ENCODE results near the gene CEP78. TPM values are rescaled to one million over a fixed set of nuclear protein-coding genes. Genes with fewer than 3 reads are reported as not detected.

CEP78 gene
- total RNA-seq, 4 donors from 2014 or later, result 4.6 to 10.4 (median 7.4) TPM

- ATAC-seq (ENCODE audit: low FRiP score) (no peak), DNase-seq (ENCODE audit: low spot score) (no peak)
- no peak for TF ChIP-seq CTCF (IDR thresholded peaks at IDR 0.05)
Measured at GRCh38 chr9:78245401-78245800, 9.5 kb downstream of the CEP78 start.

DNA sequence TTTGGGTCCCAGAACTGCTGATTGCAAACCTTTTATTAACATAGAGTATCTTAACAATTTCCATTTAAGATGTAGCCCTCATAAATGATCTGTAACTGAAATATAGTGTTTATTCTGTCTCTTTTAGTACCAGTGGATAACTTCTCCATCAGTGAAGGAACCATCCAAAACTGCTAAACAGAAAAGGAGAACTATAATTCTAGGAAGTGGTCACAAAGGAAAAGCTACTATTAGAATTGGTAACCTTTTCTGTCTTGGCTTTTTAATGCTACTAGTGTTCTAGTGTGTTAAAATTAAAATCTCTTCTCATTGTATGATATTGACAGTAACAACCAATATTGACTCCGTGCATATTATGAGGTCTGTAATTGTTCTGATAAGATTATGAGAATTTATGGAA is 12.8 kb downstream of the CEP78 start:
- DNase-seq (ENCODE audit: low spot score), result no peak
- no peak for TF ChIP-seq CTCF (IDR thresholded peaks at IDR 0.05)
- no peak for ATAC-seq (ENCODE audit: low FRiP score)

DNA sequence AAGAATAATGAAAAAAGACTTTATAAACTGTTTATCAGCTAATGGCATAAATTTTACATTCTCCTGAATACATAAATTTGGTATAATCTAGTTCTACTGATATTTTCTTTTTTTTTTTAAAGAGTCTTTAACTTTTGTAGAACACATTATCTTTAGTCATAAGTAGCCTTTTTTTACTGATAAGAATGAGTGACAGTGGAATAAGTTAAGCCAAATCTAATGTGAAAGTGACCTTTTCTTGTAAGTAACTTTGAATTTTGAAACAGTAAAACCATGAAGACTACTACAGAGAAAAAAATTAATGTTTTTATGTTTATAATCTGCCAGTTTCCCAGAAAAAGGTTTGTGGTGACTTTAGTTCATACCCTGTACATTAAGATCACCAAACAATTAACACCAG is 13.7 kb downstream of the CEP78 start:
- no peak for ATAC-seq (ENCODE audit: low FRiP score)

GRCh38 chr9:78252616-78253015 is 16.7 kb downstream of the CEP78 start:
- no peak for TF ChIP-seq CTCF (IDR thresholded peaks at IDR 0.05)
- DNase-seq (ENCODE audit: low spot score) (no peak), ATAC-seq (ENCODE audit: low FRiP score) (no peak)

More for the DNA sequence above, 13.7 kb downstream of the CEP78 start:
- DNase-seq (ENCODE audit: low spot score), result no peak
- no peak for TF ChIP-seq CTCF (IDR thresholded peaks at IDR 0.05)

DNA sequence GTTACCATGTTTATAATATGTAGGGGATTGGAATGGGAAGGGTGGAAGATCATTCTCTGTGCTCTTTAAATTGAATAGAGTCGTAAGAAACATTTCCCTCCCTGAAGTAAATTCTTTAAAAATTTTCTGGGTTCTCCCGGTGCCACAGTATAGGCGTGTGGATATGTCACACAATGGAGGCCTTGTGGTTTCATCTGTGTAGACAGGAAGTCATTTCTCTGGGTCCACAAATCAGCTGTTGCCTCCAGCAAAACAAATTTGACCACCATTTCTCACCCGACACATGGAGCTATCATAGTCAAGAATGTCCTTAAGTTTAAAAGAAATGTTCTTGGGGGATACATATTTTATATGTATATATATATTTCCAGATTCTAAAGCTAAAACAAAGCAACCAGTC is 17.4 kb downstream of the CEP78 start:
- TF ChIP-seq CTCF (IDR thresholded peaks at IDR 0.05), result no peak

GRCh38 chr9:78261403-78262001 is 25.6 kb downstream of the CEP78 start:
- ATAC-seq (ENCODE audit: low FRiP score) (no peak), DNase-seq (ENCODE audit: low spot score) (no peak)
- TF ChIP-seq CTCF (IDR thresholded peaks at IDR 0.05), result no peak

More for the DNA sequence above, 17.4 kb downstream of the CEP78 start:
- no peak for ATAC-seq (ENCODE audit: low FRiP score)
- no peak for DNase-seq (ENCODE audit: low spot score)

DNA sequence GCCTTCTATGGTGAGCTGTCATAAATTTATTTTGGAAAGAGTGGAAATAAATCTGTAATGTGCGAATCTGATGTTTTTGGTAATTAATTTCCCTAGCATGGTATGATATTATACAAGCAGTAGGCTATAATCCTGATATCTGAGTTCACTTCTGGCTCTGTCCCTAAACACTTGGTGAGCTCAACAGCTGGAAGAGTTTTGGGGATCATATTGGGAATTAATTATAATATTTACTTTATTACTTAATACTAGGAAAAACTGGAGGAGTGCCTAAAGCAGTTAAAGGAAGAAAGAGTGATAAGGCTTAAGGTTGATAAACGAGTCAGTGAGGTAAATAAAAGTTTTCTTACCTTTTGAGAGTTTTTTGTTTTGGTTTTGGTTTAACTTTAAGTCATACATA is 26.8 kb downstream of the CEP78 start:
- no peak for ATAC-seq (ENCODE audit: low FRiP score)
- no peak for TF ChIP-seq CTCF (IDR thresholded peaks at IDR 0.05)
- DNase-seq (ENCODE audit: low spot score), result no peak

Data from omental fat pad (tissue), 4 donors.